GM21423 (cell line): Measurements from ENCODE around the gene LPAR3.
"Not testable (repeated sequence)": the region's sequence is repeated elsewhere in the genome, so short reads cannot be mapped to it uniquely, and the experiment has no call there.

Experiments
- ATAC-seq: cut with Tn5 transposase; IDR thresholded peaks from one replicate; pipeline ENCODE4 v1.9.1; 2021; ENCODE audit warnings: mild to moderate bottlenecking, moderate library complexity; ENCODE audit not compliant: unreplicated experiment

LPAR3 gene

GRCh38 chr1:84892705-84893618, at the start of gene LPAR3:
Gene LPAR3 (minus strand): TSS chr1:84893206. CDS start chr1:84866120, 27,086 bp downstream.
- no peak for ATAC-seq

- ATAC-seq, result no peak
Observed at GRCh38 chr1:84941843-84942242, 48.8 kb upstream of the LPAR3 start.

- ATAC-seq, result no peak
Observed at GRCh38 chr1:84940481-84940880, 47.5 kb upstream of the LPAR3 start.

- no peak for ATAC-seq
Observed at GRCh38 chr1:84939761-84940160, 46.8 kb upstream of the LPAR3 start.

GRCh38 chr1:84939151-84939550, 46.1 kb upstream of the LPAR3 start:
- ATAC-seq, result no peak

GRCh38 chr1:84936116-84936810, 43.3 kb upstream of the LPAR3 start:
- ATAC-seq, result no peak

GRCh38 chr1:84933011-84933611, 40.1 kb upstream of the LPAR3 start:
- ATAC-seq, result no peak

GRCh38 chr1:84930831-84931230, 37.8 kb upstream of the LPAR3 start:
- ATAC-seq, result no peak

- ATAC-seq, result no peak
Observed at GRCh38 chr1:84930329-84930728, 37.3 kb upstream of the LPAR3 start.

GRCh38 chr1:84929581-84929980, 36.6 kb upstream of the LPAR3 start:
- no peak for ATAC-seq

GRCh38 chr1:84928979-84929378, 36.0 kb upstream of the LPAR3 start:
- no peak for ATAC-seq

- ATAC-seq, result no peak
Observed at GRCh38 chr1:84923317-84923716, 30.3 kb upstream of the LPAR3 start.

GRCh38 chr1:84920159-84920558, 27.2 kb upstream of the LPAR3 start:
- ATAC-seq, result no peak

- no peak for ATAC-seq
Observed at GRCh38 chr1:84919461-84919970, 26.5 kb upstream of the LPAR3 start.

GRCh38 chr1:84918726-84919336, 25.8 kb upstream of the LPAR3 start:
- ATAC-seq, result no peak

- ATAC-seq, result no peak
Observed at GRCh38 chr1:84916897-84917296, 23.9 kb upstream of the LPAR3 start.

- ATAC-seq, result no peak
Observed at GRCh38 chr1:84913555-84913892, 20.5 kb upstream of the LPAR3 start.

- ATAC-seq, result no peak
Observed at GRCh38 chr1:84912726-84913554, 19.9 kb upstream of the LPAR3 start.

GRCh38 chr1:84908746-84909464, 15.9 kb upstream of the LPAR3 start:
- not testable (repeated sequence) for ATAC-seq
